ENCODE results near the gene MAML2. TPM values are rescaled to one million over a fixed set of nuclear protein-coding genes. Genes with fewer than 3 reads are reported as not detected.

MAML2 gene
- total RNA-seq, 1 experiment from 2014 or later, result 2.7 TPM

DNA sequence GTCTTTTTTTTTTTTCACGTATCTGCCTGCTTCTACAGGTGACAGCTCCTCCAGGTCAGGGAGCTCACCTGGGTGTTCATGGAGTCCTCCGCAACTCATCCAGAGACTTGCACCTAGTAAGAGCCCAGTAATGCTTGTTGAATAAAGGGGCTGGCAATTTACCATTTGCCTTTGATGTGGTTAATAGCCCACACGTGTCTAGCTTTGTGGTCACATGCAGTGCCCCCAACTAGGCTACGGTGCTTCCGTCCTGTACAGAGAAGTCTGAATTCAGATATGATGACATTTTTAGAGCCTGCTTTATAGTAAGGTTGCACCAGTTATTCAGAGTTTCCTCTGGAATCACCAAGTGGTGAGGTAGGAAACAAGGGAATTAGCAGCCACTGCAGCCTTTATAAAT lies 219.7 kb downstream of the MAML2 start:
- no peak overlapping the region for H4K5ac ChIP-seq (ENCODE audit: insufficient read length, low read depth, low read length)
- TF ChIP-seq, protein P1, sequence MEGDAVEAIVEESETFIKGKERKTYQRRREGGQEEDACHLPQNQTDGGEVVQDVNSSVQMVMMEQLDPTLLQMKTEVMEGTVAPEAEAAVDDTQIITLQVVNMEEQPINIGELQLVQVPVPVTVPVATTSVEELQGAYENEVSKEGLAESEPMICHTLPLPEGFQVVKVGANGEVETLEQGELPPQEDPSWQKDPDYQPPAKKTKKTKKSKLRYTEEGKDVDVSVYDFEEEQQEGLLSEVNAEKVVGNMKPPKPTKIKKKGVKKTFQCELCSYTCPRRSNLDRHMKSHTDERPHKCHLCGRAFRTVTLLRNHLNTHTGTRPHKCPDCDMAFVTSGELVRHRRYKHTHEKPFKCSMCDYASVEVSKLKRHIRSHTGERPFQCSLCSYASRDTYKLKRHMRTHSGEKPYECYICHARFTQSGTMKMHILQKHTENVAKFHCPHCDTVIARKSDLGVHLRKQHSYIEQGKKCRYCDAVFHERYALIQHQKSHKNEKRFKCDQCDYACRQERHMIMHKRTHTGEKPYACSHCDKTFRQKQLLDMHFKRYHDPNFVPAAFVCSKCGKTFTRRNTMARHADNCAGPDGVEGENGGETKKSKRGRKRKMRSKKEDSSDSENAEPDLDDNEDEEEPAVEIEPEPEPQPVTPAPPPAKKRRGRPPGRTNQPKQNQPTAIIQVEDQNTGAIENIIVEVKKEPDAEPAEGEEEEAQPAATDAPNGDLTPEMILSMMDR (conservative IDR thresholded peaks at IDR 0.05), result no peak
- H3K4me3 Mint-ChIP-seq, result no peak overlapping the region
- WGBS (ENCODE audit: extremely low coverage, insufficient read length, low lambda C conversion rate), result no CpG with 5 or more reads among the region's 5 CpGs
- H2BK20ac ChIP-seq (ENCODE audit: low read depth, low read length, poor library complexity, severe bottlenecking), result no peak overlapping the region
- H4K20me1 ChIP-seq (ENCODE audit: control insufficient read depth, insufficient read depth, insufficient read length), result no peaks in the 10 kb centered on the region
- H3K4me1 Mint-ChIP-seq, result peaks cover 4 to 11% of the 10 kb centered on the region in 2 experiments; a peak in 3 of 4 replicates
- H3K27ac ChIP-seq (ENCODE audit: insufficient read length, low read depth, low read length), result no peak overlapping the region
- H3K14ac ChIP-seq (ENCODE audit: insufficient read depth, low read length), result no peak overlapping the region
- no peak overlapping the region for H3K18ac ChIP-seq (ENCODE audit: insufficient read length, low read depth, low read length)
- H2BK5ac ChIP-seq (ENCODE audit: insufficient read length, low read length), result no peak overlapping the region
- no peak overlapping the region for H2AFZ ChIP-seq (ENCODE audit: low read length)
- no peak for DNase-seq
- no peaks in the 10 kb centered on the region for H3K79me2 ChIP-seq (ENCODE audit: insufficient read depth, low read length)
- H3T11ph ChIP-seq (ENCODE audit: low read length), result no peak overlapping the region
- H3K23me2 ChIP-seq (ENCODE audit: insufficient read length, low read depth, low read length, poor library complexity, severe bottlenecking), result no peaks in the 10 kb centered on the region
- no peak overlapping the region for H4K91ac ChIP-seq (ENCODE audit: insufficient read length, low read depth, low read length)
- H3K4me2 ChIP-seq (ENCODE audit: insufficient read depth, insufficient read length, low read length), result no peak overlapping the region
- H2BK12ac ChIP-seq (ENCODE audit: insufficient read length, low read depth, low read length), result no peak overlapping the region
- no peaks in the 10 kb centered on the region; a peak in 1 of 5 replicates for H3K9me3 Mint-ChIP-seq
- H3K27ac Mint-ChIP-seq, result peak overlapping the region in 1 of 3 experiments; percentile 78; a peak in 1 of 7 replicates
- H3K27me3 ChIP-seq (ENCODE audit: insufficient read depth, low read length), result no peaks in the 10 kb centered on the region
- no peaks in the 10 kb centered on the region for H3K27me3 Mint-ChIP-seq (ENCODE audit: low read depth)
- no peak overlapping the region for H2BK15ac ChIP-seq (ENCODE audit: low read depth, low read length)
- H3K4ac ChIP-seq (ENCODE audit: low read depth, low read length), result no peak overlapping the region
- H3K4me1 ChIP-seq (ENCODE audit: insufficient read depth, low read length), result no peaks in the 10 kb centered on the region; the same call in 1 of the 2 replicates
- H3K23ac ChIP-seq (ENCODE audit: insufficient read length, low read depth, low read length), result no peak overlapping the region
- no peak overlapping the region for H3K56ac ChIP-seq (ENCODE audit: insufficient read length, low read depth, low read length)
- H2BK120ac ChIP-seq (ENCODE audit: low read depth, low read length, poor library complexity, severe bottlenecking), result no peak overlapping the region
- no peak overlapping the region for H3K9ac ChIP-seq (ENCODE audit: extremely low read depth, insufficient read length, low read length)
- no peak overlapping the region for H2AK5ac ChIP-seq (ENCODE audit: insufficient read length, low read length)
- H4K8ac ChIP-seq (replicated peaks; ENCODE audit: insufficient read length, low read depth, low read length), result no peak overlapping the region
- H3K79me1 ChIP-seq (ENCODE audit: insufficient read depth, low read depth, low read length, poor library complexity, severe bottlenecking), result no peaks in the 10 kb centered on the region
- H3K9me3 ChIP-seq (ENCODE audit: control insufficient read depth, low read depth, low read length), result no peaks in the 10 kb centered on the region
- no peaks in the 10 kb centered on the region; a peak in 1 of 7 replicates for H3K36me3 Mint-ChIP-seq (ENCODE audit: insufficient read depth in 1 of 3, low read depth in 3 of 3)
